Transverse colon (tissue), 4 donors: ENCODE data around the gene G3BP2.

ENCODE experiments used
- POLR2AphosphoS5 ChIP-seq, 3 donors: sonication (generic); formaldehyde crosslinking; IDR thresholded peaks; one replicate each; pipeline ENCODE4 v1.6.1; 2016; ENCODE audit warnings: antibody characterized with exemption in 3 of 3
- TF ChIP-seq, protein P1 (sequence below), 5 experiments: fragments of 200-600 bp in 3 of 5; fragments of 450-650 bp in 2 of 5; sonication (generic) in 3 of 5; IDR thresholded peaks; 1 replicate in 2 of 5; 2 replicates in 3 of 5; pipeline ENCODE4 v1.5.1; 2016 to 2017; ENCODE audit warnings: antibody characterized with exemption in 5 of 5, inconsistent platforms in 3 of 5, mild to moderate bottlenecking in 2 of 5, moderate library complexity in 1 of 5

DNA sequence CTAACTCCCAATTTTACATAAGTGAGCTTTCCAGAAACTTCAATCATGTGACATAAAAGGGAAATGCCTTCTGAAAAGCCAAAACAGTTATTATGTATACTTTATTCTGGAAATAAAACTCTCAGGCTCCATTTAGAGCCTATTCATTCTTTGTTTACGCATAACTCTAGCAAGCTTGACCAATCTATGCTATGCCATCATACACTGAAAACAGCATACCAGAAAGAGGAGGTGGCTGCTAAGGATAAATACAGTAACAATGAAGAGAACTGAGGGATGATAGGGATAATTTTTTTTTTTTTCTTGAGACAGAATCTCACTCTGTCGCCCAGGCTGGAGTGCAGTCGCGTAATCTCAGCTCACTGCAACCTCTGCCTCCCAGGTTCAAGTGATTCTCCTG, 67.3 kb downstream of the G3BP2 start:
- TF ChIP-seq, protein P1, sequence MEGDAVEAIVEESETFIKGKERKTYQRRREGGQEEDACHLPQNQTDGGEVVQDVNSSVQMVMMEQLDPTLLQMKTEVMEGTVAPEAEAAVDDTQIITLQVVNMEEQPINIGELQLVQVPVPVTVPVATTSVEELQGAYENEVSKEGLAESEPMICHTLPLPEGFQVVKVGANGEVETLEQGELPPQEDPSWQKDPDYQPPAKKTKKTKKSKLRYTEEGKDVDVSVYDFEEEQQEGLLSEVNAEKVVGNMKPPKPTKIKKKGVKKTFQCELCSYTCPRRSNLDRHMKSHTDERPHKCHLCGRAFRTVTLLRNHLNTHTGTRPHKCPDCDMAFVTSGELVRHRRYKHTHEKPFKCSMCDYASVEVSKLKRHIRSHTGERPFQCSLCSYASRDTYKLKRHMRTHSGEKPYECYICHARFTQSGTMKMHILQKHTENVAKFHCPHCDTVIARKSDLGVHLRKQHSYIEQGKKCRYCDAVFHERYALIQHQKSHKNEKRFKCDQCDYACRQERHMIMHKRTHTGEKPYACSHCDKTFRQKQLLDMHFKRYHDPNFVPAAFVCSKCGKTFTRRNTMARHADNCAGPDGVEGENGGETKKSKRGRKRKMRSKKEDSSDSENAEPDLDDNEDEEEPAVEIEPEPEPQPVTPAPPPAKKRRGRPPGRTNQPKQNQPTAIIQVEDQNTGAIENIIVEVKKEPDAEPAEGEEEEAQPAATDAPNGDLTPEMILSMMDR (IDR thresholded peaks at IDR 0.05): no peak
- no peak for TF ChIP-seq POLR2AphosphoS5 (IDR thresholded peaks at IDR 0.05)
